Measurements from ENCODE around the gene MAP2K4. TPM values are rescaled to one million over a fixed set of nuclear protein-coding genes. Genes with fewer than 3 reads are reported as not detected.

Gene MAP2K4
- total and polyA plus RNA-seq, 2 of the 8 experiments (the other 6 are each of a cell fraction or from before 2014, with no cell fraction given), result 14.2 to 37.3 TPM

DNA sequence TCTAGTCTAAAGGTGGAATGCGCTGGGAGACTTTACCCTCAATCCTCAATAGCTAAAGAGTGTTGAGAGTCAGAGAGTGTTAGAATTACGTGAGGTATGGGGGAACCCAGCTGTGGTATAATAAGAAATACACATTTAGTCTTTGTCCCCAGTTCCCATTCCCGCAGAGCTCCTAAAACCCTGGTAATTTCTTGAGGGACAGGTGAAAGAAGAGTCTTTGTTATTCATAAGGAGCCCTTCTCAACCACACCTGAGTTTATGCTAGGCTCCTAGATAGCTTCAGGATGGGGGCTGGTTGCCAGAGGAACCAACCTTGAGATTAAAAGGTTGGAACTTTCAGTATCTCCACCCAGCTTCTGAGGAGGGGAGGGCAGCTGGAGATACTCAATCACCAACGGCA is 29.2 kb upstream of the MAP2K4 start:
- 28% methylated on average over 4 of the region's 4 CpGs; no CpG with 5 or more reads in 1 of the 2 experiments for WGBS, 2 experiments (ENCODE audit: extremely low coverage in 1 of 2, insufficient coverage in 1 of 2, insufficient read length in 1 of 2, insufficient replicate concordance in 2 of 2, low coverage in 1 of 2, low lambda C conversion rate in 2 of 2, missing lambda C conversion rate in 1 of 2)
- no peak overlapping the region for H2BK15ac ChIP-seq (ENCODE audit: low read length)
- H3K27me3 ChIP-seq (replicated peaks in 1 of 4; ENCODE audit: control insufficient read depth in 3 of 4, extremely low read depth in 1 of 4, insufficient read depth in 3 of 4, low read length in 3 of 4), result no peaks in the 10 kb centered on the region
- peaks cover 0 to 13% (median 7%) of the 10 kb centered on the region in 4 experiments for H3K4me1 ChIP-seq (replicated peaks in 1 of 4; ENCODE audit: control insufficient read depth in 3 of 4, insufficient read depth in 4 of 4, low read length in 3 of 4)
- DNase-seq (ENCODE audit: low read depth in 1 of 2, low spot score in 2 of 2) (no peak), FAIRE-seq (no peak)
- H2BK12ac ChIP-seq (ENCODE audit: low read depth, low read length), result peak overlapping the region; percentile 88; the same call in 1 of the 2 replicates
- no peaks in the 10 kb centered on the region for H3K23me2 ChIP-seq (ENCODE audit: low read depth, low read length)
- H3K36me3 ChIP-seq (ENCODE audit: control insufficient read depth in 2 of 4, insufficient read depth in 4 of 4, low read length in 3 of 4), result peaks cover 0 to 9% (median 0%) of the 10 kb centered on the region in 4 experiments; a peak in 1 of 8 replicates
- no peaks in the 10 kb centered on the region for H3K79me1 ChIP-seq (ENCODE audit: low read depth, low read length)
- no peak overlapping the region for H4K91ac ChIP-seq (replicated peaks; ENCODE audit: insufficient read length, low read length)
- CTCF ChIA-PET (ENCODE audit: partially characterized antibody), result interaction anchor here (1.0 to 3.7 kb wide), 4 partner anchors 10 to 97 kb away, joined by 3 to 14 read pairs (median 4); no protein-coding TSS in a partner anchor
- H3K14ac ChIP-seq (ENCODE audit: insufficient read length), result no peak overlapping the region
- H3K27ac ChIP-seq (ENCODE audit: low read depth, low read length), result no peak overlapping the region
- H2BK20ac ChIP-seq (ENCODE audit: low read length), result peak overlapping the region; percentile 69; the same call in 1 of the 2 replicates
- H3K79me2 ChIP-seq (ENCODE audit: control insufficient read depth in 1 of 2, insufficient read depth in 2 of 2, low read length in 2 of 2), result 0 out of 4 replicates have a peak, but pooled peaks cover 0 to 6% of the 10 kb centered on the region in 2 experiments
- H2BK120ac ChIP-seq (replicated peaks; ENCODE audit: low read depth, low read length), result no peak overlapping the region
- POLR2A ChIA-PET (ENCODE audit: partially characterized antibody), result interaction anchor here (0.7 to 1.4 kb wide), 3 partner anchors 8 to 230 kb away, joined by 3 read pairs; partner anchors contain the start of gene MAP2K4
- no peak overlapping the region for H3K4ac ChIP-seq (replicated peaks; ENCODE audit: insufficient read length, low read depth, low read length)
- H2AFZ ChIP-seq (ENCODE audit: low read length), result no peak overlapping the region
- H3K23ac ChIP-seq (ENCODE audit: insufficient read length), result no peak overlapping the region
- no peak overlapping the region for H3K56ac ChIP-seq (replicated peaks; ENCODE audit: insufficient read length, low read depth, low read length)
- H4K20me1 ChIP-seq (replicated peaks in 1 of 2; ENCODE audit: control insufficient read depth in 1 of 2, insufficient read depth in 2 of 2, low read length in 2 of 2), result no peaks in the 10 kb centered on the region
- H3K18ac ChIP-seq (ENCODE audit: extremely low read depth, low read length), result no peak overlapping the region
- no peak overlapping the region for H4K5ac ChIP-seq (ENCODE audit: insufficient read length, low read depth, low read length)
- H3K4me2 ChIP-seq (ENCODE audit: insufficient read depth in 1 of 2, low read depth in 2 of 2, low read length in 2 of 2), result peak overlapping the region in 1 of 2 experiments; percentile 35; a peak in 3 of 4 replicates
- no peak overlapping the region for H3K4me3 ChIP-seq (ENCODE audit: extremely low read depth in 1 of 4, insufficient read depth in 2 of 4, low read depth in 3 of 4, low read length in 4 of 4)
- H4K8ac ChIP-seq (ENCODE audit: extremely low read depth, insufficient read depth, low read length), result no peak overlapping the region
- TF ChIP-seq RAD21 (IDR thresholded peaks at IDR 0.05 in 1 of 2, conservative IDR thresholded peaks at IDR 0.05 in 1 of 2; ENCODE audit: low read depth in 2 of 2, low read length in 2 of 2), result no peak
- TF ChIP-seq SIRT6 (IDR thresholded peaks at IDR 0.05; ENCODE audit: low read length), result no peak
- TF ChIP-seq ZNF274 (IDR thresholded peaks at IDR 0.05; ENCODE audit: borderline replicate concordance, extremely low read depth, low read length), result no peak
- TF ChIP-seq CREB1 (IDR thresholded peaks at IDR 0.05), result no peak
- TF ChIP-seq HDAC6 (IDR thresholded peaks at IDR 0.05; ENCODE audit: low read depth, low read length), result no peak
- TF ChIP-seq CHD2 (IDR thresholded peaks at IDR 0.05; ENCODE audit: low read length), result no peak
- no peaks in the 10 kb centered on the region; a peak in 1 of 4 replicates for H3K9me3 ChIP-seq (ENCODE audit: insufficient read depth in 2 of 2, low read depth in 1 of 2, low read length in 1 of 2)
- H3K9ac ChIP-seq (replicated peaks in 1 of 4; ENCODE audit: extremely low read depth in 1 of 4, low read depth in 3 of 4, low read length in 3 of 4), result no peak overlapping the region
- H2BK5ac ChIP-seq (ENCODE audit: low read depth, low read length), result peak overlapping the region; percentile 61; the same call in 1 of the 2 replicates
- H2AK5ac ChIP-seq (ENCODE audit: low read depth, low read length), result no peak overlapping the region
